Psoas muscle (tissue), 8 donors: ENCODE results near the gene ENKD1. TPM values are rescaled to one million over a fixed set of nuclear protein-coding genes. Genes with fewer than 3 reads are reported as not detected.

Experiments used
- ATAC-seq, 4 donors: fragments of 200-7000 bp; cut with Tn5 transposase; one replicate each; pipeline ENCODE4 v1.9.1; 2020; ENCODE audit warnings: moderate library complexity in 3 of 4, mild to moderate bottlenecking in 2 of 4
- DNase-seq, 2 donors: peaks; one replicate each; pipeline ENCODE4 v3.0.0-alpha.2; 2020
- H3K27ac ChIP-seq: fragments of 200-600 bp; one replicate; pipeline ENCODE4 v1.8.0; 2022
- H3K27me3 ChIP-seq, 3 donors: fragments of 200-600 bp in 1 of 3; one replicate each; pipeline versions ENCODE4 v1.6.1 to v1.8.0; 2013 to 2022; ENCODE audit warnings: low read length in 2 of 3, mild to moderate bottlenecking in 2 of 3, moderate library complexity in 1 of 3; ENCODE audit not compliant: insufficient read depth in 3 of 3
- H3K36me3 ChIP-seq, 2 donors: fragments of 200-600 bp in 1 of 2; one replicate each; pipeline versions ENCODE4 v1.6.1 to v1.8.0; 2013 to 2022; ENCODE audit warnings: low read depth in 1 of 2, mild to moderate bottlenecking in 1 of 2, moderate library complexity in 1 of 2; ENCODE audit not compliant: insufficient read depth in 1 of 2
- H3K4me1 ChIP-seq: fragments of 200-600 bp; one replicate; pipeline ENCODE4 v1.8.0; 2022
- H3K4me3 ChIP-seq: fragments of 200-600 bp; one replicate; pipeline ENCODE4 v1.8.0; 2022; ENCODE audit warnings: mild to moderate bottlenecking
- H3K9me3 ChIP-seq: fragments of 200-600 bp; one replicate; pipeline ENCODE4 v1.8.0; 2022
- CTCF ChIP-seq: fragments of 200-600 bp; IDR thresholded peaks from one replicate; pipeline ENCODE4 v1.8.0; 2022; ENCODE audit warnings: antibody characterized with exemption
- WGBS, 3 donors: extraction: QIAGEN DNeasy Blood & Tissue Kit; methylation state at CpG; one replicate each; pipeline versions ENCODE4 v1.1.6 to v1.1.7; 2013; 5-methylcytosine and 5-hydroxymethylcytosine counted together
- intact Hi-C, 2 donors: fragments of 100-400 bp; cut with DNase I; formaldehyde crosslinking; loops; one replicate each; pipeline versions ENCODE4 v1.11.0 to v1.14.2; 2022
- polyA plus RNA-seq, 3 donors: library from polyadenylated mRNA; stranded (reverse); fragments of 200-250 nt; gene quantifications; one replicate each; pipeline ENCODE4 v1.2.3, GENCODE V29; 2013
- total RNA-seq, 4 donors: library from RNA; stranded (reverse); fragmentation: NEBNext Ultra II Directional in 2 of 4; extraction: Animal tissue kit (Norgen Biotek cat#: 25700) in 2 of 4; gene quantifications; one replicate each; pipeline versions ENCODE4 v1.2.1 to v1.2.4, GENCODE V29; 2021 to 2023
- donor health status: healthy with polysubstance abuse.
- donor health status: DM: no; HTN: no; CAD: no; lungs with moderate emphysema.
- donor health status: Bipolar disorder and iron deficiency.
- donor health status: healthy.
- donor health status: DM: yes; HTN: yes; CAD: no.
- donor health status: DM: no; HTN: no; CAD: no.
- donor health status: DM: no; HTN: no; CAD: no.
- donor health status: DM: yes; HTN: yes; CAD: no.

ENKD1 gene
- total and polyA plus RNA-seq, 7 donors: 6.5 to 20.7 (median 7.6) TPM

DNA sequence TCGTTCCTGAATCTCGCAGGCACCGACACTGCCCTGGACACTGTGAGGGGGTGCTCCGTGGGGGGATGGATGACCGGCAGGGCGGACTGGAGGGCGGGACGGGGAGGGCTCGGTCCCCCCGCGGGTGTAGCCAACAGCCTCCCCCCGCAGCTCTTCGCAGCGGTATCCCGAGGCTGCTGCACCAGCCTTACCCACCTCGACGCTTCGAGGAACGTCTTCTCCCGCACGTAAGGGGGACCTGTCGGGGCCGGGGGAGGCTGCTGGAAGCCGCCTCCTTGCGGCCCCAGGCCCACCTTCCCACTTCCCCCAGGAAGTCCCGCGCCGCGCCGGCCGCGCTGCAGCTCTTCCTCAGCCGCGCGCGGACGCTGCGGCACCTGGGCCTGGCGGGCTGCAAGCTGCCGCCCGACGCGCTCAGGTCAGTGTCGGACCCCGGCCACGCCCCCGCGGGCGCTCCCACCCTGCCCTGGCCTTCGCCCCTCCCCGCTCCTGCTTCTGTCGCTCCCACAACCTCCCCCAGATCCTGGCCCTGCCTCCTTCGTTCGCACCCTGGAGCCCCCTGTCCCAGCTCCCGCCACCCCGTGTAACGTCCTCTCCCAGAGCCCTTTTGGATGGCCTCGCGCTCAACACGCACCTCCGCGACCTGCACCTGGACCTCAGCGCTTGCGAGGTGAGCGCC, 18.3 kb downstream of the ENKD1 start:
- 10 to 18% (median 13%) methylated on average over 50 to 65 of the region's 65 CpGs for WGBS, 3 donors
- intact Hi-C loops: no loop called here
- TF ChIP-seq CTCF: no peak

DNA sequence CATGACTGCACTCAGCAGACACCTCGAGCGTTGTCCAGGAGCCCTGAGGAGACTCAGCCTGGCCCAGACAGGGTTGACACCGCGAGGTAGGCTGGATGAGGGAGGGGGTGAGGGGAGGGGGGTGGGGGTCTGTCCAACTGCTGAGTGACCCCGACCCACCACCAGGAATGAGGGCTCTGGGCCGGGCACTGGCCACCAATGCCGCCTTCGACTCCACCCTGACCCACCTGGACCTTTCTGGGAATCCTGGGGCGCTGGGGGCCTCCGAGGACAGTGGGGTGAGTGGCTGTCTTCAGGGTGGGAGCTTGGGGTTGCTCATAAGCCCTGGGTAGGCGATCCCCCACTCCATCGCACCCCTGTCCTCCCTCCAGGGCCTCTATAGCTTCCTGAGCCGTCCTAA, 18.9 kb downstream of the ENKD1 start:
- Histone ChIP-seq H3K36me3 (no peaks in the 10 kb centered on the region), H3K4me1 (peaks cover under 1% of the 10 kb centered on the region), H3K27me3 (peaks cover 0 to 71% (median 29%) of the 10 kb centered on the region in 3 donors), H3K27ac (no peak overlapping the region), H3K4me3 (no peak overlapping the region), H3K9me3 (no peaks in the 10 kb centered on the region)
- TF ChIP-seq CTCF: no peak
- intact Hi-C loops: no loop called here
- DNase-seq (peak in 1 of 2 donors; percentile 21), ATAC-seq (no peak)
- WGBS, 3 donors: 68 to 80% (median 71%) methylated on average over 12 to 13 of the region's 13 CpGs

More for the DNA sequence above, 18.3 kb downstream of the ENKD1 start:
- ATAC-seq: no peak
- DNase-seq: no peak
- peaks cover 0 to 76% (median 33%) of the 10 kb centered on the region in 3 donors for H3K27me3 ChIP-seq
- H3K4me1 ChIP-seq: no peaks in the 10 kb centered on the region
- H3K4me3 ChIP-seq: no peak overlapping the region
- no peaks in the 10 kb centered on the region for H3K9me3 ChIP-seq
- no peaks in the 10 kb centered on the region for H3K36me3 ChIP-seq
- H3K27ac ChIP-seq: no peak overlapping the region

GRCh38 chr16:67647111-67647651, 19.4 kb downstream of the ENKD1 start:
- intact Hi-C loops: no loop called here
- DNase-seq (peak in 1 of 2 donors; percentile 26), ATAC-seq (no peak)
- WGBS, 3 donors: 71 to 78% (median 73%) methylated on average over 15 of the region's 15 CpGs
- Histone ChIP-seq H3K4me3 (no peak overlapping the region), H3K4me1 (peaks cover 6% of the 10 kb centered on the region), H3K27me3 (peaks cover 0 to 66% (median 25%) of the 10 kb centered on the region in 3 donors), H3K9me3 (no peaks in the 10 kb centered on the region), H3K36me3 (no peaks in the 10 kb centered on the region), H3K27ac (no peak overlapping the region)
- no peak for TF ChIP-seq CTCF

DNA sequence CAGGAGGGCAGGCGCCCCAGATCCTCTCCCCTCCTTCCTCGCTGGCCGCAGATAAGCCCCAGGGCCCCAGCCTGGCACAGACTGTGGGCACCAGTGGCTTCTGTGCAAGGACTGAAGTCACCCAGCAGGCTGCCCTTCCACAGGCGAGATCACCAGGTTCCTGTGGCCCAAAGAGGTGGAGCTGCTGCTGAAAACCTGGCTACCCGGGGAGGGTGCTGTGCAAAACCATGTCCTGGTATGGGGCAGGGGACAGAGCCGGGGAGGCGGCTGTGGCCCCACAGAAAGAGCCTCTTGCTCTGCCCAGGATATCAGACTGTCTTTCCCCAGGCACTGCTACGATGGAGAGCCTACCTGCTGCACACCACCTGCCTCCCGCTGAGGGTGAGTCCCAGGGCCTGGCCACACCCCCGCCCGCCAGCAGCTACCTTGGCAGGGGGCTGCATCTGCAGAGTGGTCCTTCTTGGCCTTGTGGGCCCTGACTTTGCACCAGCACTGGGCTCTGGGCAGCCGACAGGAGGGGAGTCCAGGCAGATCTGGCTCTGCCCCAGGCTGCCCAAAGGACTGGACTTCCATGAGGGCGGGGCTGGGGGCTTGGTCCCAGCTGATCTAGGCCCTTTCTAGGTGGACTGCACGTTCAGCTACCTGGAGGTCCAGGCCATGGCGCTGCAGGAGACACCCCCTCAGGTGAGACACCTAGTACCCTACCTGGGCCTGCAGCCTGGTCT, 21.0 kb downstream of the ENKD1 start:
- Histone ChIP-seq H3K27me3 (peaks cover 0 to 53% (median 17%) of the 10 kb centered on the region in 3 donors), H3K36me3 (no peaks in the 10 kb centered on the region), H3K4me3 (peak overlapping the region; percentile 60), H3K4me1 (peaks cover 15% of the 10 kb centered on the region), H3K27ac (no peak overlapping the region), H3K9me3 (no peaks in the 10 kb centered on the region)
- intact Hi-C loops: loop anchor here in 1 of 2 donors (2.0 kb wide), 1 partner anchor 99 kb away; no protein-coding TSS in a partner anchor
- ATAC-seq: no peak
- no peak for TF ChIP-seq CTCF
- DNase-seq: peak in 1 of 2 donors; percentile 45
- 83 to 91% (median 87%) methylated on average over 11 to 15 of the region's 15 CpGs for WGBS, 3 donors
